Measurements from ENCODE around the gene NAA10.

NAA10 gene

GRCh38 chrX:153882557-153882956, 52.3 kb downstream of the NAA10 start:
- no peak for DNase-seq

DNA sequence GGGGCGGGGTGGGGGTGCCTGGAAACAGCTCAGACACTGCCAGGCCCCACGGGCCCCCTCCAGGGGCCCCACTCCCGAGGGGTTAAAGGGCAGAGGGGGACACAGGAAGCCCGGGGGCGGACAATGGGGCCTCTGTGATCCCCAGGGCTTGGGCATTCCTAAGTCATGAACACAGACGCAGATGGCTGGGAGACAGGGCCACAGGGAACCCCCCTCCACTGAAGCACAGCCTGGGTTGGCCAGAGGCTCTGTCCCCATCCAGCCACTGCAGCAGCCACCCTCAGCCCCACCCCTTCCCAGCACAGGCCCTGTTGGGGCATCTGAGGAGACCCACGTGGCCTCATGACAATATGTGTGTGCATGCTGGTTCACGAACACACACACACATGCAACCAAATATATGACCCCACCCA, 52.7 kb downstream of the NAA10 start:
- no peak for DNase-seq

DNA sequence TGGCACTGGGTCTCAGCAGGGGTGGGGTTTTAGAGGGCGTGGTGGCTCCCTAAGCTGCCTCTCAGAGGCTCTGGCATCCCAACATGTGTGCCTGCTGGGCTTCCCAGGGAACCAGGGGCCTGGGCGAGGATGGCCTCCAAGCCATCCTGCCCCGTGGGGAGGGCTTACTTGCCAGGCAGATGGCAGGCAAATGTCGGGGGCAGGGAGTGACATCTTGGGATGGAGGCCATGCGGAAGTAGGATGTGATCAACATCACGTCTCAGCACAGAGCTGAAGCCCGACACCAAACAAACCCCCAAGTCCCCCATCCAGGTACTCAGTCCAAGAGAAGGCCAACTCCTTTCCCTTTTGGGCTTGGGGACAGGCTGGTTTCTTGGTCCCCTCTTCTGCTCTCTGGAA, 53.6 kb downstream of the NAA10 start:
- no peak for DNase-seq

- DNase-seq, result no peak
These were observed 54.4 kb downstream of the NAA10 start for GRCh38 chrX:153880440-153880815.

DNA sequence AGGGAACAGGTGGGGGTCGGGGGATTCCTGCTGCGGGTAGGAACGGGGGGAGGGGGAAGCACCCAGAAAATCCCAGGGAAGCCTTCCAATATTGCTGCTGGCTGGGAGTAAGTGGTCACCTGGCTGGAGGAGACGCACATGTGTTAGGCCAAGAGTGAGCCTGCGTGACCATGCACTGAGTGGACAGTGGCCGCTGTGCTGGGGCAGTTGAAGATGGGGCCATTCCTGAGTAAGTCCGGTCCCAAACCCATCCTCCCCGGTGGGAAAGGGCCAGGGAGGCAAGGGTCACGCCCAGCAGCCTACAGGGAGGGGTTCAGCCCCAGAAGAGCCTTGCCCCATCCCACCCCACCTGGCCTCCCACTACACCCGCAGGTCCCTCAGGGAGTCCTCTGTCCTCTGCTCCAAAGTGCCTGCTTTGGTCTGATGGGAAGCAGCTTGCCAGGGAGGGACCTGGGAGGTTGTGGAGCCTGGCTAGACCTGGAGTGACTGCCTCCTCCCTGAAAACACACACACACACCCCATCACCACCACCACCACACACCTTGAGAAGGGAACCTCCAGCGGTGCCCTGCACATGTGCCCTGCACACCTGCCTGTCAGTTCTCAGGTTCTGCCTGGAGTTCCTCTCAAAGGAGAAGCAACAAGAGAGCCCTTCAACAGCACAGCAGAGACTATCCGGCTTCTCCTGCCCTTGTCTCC, 54.9 kb downstream of the NAA10 start:
- DNase-seq, result no peak
